ENCODE measurements around the gene COQ8A.

Gene COQ8A

DNA sequence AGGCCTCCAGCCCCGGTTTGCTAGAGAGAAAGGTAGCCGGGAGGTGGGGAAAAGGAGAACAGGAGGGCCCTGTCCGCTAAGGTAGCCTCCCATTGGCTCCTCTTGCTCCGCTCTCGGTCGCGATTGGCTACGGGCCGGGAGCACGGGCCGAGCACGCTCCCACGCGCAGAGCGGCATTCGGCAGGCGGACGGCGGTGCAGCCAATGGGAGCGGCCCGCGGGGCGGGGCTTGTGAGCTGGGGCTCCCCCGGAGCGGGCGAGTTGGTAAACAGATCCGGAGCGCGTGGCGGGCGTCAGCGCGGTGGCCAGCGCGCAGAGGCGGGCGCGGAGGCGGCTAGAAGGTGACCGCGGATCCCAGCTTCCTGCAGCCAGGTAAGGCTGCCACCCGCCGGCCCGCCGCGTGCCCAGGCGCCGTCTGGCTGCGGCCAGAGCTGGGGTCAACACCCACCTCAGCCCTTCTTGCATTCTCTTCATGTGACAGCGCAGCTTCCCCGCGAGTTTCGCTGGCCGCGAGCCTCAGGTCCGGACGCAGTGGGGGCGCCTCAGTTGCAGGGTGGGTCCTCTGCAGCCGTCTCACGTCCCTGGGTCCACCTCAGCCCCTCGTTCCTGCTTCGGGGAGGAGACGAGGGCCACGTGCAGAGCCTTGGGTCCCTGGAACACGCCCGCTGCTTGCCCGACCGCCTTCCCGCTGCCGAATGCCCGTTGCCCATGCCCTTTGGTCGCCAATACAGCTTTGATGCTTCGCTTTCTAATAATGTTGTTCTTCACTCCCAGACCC is at the start of gene COQ8A:
TSS of gene COQ8A (plus strand) at position 266 of the 777 bp plus-strand sequence. CDS start 21,092 bp downstream, outside the sequence.
- DNase-seq (ENCODE audit: low spot score): peak; percentile 99

DNA sequence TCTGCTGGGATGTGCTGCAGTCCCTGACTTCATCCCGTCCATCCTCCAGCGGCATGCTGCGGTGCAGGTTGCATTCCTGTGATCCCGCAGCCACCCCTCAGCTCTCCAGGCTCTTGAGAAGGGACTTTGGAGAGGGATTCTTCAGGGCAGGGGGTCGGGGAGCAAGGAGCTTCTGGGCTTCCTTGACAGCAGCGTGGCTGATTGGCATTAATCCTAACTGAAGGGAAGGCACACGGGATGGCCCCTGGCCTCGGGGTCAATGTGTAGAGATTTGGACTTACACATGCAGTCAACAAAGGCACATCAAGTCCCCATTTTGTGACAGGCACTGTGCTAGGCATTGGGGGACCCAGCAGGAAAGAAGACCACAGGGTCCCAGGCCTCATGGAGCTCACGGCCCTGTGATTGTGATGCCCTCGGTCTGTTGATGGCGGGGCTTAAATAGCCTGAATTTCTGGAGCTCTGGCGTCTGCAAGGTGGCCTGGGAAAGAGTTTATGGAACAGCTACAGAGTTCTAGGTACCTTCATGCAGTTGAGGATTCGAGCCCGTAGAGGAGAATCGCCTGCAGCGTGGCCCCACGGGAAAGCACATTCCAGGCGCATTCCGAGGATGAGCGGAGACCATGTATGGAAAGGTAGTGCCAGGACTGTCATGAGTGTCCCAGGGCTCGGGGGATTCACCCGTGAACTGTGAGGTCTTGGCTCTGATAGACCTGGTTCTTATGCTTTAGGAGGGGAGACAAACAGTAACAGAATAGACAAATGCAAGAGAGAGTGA is 49.6 kb upstream of the COQ8A start:
- DNase-seq (ENCODE audit: low spot score): no peak

DNA sequence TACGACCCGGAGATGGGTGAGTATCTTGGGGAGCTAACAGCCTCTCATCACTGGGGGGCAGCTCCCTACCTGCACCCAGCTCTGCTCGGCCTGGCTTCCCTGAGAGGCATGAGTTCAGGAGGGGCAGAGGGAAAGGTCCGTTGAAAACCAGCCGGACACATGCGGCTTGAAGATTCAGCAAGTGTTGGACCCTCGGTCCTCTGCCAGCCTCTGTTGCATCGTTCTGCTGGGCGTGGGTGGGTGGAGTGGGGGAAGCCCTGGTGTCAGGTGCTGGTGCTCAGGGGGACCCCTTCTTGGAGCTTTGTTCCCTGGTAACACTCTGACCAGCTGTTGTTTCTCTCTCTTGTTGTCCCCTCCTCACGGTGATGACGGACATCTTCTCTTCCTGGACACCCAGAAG is 48.7 kb upstream of the COQ8A start:
- DNase-seq (ENCODE audit: low spot score): no peak

DNA sequence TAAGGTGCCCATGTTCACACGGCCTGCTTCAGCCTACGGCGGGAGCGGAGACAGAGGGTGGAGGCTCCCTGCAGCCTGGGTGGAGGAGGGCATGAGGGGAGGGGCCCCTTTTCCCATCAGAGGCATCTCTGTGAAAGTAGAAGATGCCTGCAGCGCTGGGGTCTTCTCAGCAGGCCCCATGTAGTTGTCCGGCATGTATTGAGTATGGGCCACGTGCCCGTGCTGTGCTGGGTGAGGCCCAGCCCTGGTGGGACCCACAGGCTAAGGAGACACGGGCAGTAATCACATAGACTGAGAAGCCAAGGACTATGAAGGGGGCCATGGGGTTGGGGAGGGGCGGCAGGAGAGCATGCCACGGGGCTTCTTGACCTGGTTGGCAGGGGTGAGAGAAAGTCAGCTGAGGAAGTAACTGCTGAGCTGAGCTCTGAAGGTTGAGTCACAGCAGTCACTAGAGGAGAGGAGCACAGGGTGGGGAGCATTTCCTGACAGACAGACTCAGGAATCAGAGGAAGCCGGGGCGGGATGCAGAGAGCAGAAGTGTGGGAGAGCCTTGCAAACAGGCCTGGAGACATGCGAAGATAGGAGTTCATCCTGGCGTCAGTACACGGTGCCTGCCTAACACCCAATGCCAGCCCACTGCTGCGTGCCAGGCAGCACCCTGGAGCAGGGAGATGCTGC is 48.1 kb upstream of the COQ8A start:
- no peak for DNase-seq (ENCODE audit: low spot score)

DNA sequence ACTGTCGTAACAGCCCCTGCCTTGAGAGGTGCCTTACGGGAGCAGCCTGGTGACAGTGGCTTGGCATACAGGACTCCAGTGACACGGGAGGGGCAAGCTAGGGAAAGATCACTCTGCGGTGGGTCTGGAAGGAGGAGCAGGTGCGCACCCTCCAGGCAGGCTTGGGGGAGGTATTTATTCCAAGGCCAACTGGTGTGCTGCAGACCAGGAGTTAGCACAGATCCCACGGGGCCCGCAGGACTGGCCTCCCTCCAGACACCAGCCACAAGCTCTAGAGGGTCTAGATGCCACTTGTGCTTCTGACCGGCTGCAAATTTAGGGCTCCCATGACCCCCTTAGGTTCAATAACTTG is 47.6 kb upstream of the COQ8A start:
- no peak for DNase-seq (ENCODE audit: low spot score)

DNA sequence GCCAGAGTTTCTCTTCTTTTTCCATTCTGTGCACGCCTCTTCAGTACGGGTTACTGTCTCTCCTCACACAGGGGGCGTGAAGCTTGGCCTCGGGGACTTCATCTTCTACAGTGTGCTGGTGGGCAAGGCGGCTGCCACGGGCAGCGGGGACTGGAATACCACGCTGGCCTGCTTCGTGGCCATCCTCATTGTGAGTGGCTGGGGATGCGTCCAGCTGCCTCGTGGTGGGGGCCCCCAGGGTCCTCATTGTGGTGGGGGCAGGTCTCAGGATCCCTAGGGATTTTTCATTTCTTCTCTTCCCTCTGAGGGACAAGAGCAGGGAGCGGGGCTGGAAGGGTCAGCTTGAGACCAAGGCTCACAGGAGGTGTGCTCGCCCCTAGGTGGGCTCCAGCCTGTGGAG is 46.2 kb upstream of the COQ8A start:
- DNase-seq (ENCODE audit: low spot score): no peak

DNA sequence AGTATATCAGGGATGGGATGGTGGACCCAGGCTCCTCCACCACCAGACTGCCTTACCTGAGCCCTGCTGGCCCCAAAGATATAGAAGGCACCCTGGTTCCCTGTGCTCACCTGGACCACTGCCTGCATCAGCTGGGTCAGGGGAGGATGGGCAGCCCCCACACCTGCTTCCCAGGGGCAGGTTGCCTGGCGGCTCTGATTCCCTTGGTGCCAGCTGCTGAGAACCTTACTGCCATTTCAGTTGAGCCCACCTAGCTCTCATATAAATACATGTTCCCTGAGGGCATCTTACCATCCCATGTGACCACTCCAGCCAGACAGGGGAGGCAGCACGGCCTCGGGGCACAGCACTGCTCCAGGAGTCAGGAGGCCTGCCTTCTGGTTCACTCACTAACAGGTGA is 45.3 kb upstream of the COQ8A start:
- DNase-seq (ENCODE audit: low spot score): no peak

DNA sequence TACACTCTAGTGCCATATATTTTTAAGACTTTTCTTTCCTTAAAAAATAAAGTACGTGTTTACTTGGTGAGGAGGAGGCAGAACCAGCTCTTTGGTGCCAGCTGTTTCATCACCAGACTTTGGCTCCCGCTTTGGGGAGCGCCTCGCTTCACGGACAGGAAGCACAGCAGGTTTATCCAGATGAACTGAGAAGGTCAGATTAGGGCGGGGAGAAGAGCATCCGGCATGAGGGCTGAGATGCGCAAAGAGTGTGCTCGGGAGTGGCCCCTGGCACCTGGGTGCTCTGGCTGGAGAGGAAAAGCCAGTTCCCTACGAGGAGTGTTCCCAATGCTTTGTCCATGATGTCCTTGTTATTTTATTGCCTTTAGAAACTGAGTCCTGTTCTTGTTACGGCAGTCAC is 44.5 kb upstream of the COQ8A start:
- DNase-seq (ENCODE audit: low spot score): no peak

DNA sequence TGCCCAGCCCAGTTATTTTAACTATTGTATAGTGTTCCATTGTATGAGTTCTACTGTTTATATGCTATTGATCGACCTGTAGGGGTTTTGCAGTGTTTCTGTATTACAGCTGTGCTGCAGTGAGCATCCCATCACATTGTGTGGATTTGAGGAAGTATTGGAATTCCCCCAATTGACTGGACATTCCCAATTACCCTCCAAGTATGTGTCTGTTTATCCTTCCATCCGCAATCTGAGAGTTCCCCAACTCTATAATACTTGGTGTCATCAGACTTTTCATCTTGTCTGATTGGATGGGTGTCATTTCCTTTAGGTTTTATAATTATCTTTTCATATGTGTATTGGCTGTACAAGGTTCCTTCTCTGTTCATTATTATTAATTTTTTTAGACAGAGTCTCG is 41.8 kb upstream of the COQ8A start:
- DNase-seq (ENCODE audit: low spot score): no peak

DNA sequence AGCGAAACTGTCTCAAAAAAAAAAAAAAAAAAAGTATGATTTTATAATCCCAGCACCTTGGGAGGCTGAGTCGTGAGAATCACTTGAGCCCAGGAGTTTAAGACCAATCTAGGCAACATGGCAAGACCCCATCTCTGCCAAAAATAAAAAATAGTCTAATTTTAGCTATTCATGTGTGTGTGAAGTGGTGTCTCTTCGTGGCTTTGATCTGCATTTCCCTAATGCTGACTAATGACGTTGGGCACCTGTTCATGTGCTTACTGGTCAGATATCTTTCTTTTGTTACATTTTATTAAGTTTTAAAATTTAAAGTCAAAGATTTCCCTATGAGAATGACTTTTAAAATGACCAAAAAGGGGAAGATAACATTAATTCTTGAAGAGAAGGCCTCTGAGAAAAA is 38.7 kb upstream of the COQ8A start:
- no peak for DNase-seq (ENCODE audit: low spot score)

DNA sequence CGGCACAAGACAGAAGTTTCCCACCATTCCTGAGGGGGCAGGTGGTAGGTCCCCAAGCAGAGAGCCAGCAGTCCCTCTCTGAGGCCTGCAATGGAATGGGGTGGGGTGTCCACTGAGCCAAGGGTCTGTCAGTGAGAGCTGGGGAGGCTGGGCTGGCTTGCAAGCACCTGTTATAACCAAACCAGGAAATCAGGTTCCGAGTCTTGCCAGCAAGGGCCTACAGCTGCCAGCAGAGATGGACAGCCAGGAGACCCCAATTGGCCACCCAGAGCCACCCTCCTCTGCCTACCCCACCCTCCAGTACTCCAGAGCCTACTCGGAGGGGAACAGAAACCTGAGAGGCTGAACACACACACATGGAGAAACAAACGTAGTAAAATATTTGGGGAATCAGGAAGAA is 37.5 kb upstream of the COQ8A start:
- DNase-seq (ENCODE audit: low spot score): no peak

DNA sequence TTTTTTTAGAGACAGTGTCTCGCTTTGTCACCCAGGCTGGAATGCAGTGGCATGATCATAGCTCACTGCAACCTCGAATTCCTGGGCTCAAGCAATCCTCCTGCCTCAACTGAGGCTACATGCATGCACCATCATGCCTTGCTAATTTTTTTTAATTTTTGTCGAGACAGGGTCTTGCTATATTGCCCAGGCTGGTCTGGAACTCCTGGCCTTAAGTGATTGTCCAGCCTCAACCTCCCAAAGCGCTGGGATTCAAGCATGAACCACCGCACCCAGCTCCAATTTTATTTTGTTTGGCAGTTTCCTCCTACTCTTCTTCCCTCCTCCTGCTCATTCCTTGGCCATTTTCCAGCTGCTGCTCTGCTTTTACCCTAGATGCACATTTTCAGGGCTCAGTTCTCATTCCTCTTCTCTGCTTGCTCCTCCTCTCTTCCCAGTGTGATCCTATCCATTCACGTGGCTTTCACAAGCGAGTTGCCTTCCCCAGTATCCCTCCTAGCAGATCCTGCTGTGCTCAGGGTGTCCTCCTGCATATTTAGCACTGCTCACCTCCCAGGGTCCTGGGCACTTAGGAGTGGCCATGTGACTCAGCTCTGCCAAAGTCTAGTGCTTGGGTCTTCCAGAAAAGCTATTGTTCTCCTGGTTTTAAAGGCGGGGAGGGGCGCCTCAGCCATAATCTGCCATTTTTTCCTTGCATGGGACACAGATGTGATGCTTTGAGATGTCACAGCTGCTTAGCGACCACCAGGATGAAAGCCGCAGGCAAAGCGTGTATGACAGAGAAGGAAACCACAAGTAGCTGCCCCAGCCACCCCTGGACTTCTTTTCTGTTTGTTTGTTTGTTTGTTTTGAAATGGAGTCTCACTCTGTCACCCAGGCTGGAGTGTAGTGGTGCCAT is 36.0 kb upstream of the COQ8A start:
- DNase-seq (ENCODE audit: low spot score): no peak

DNA sequence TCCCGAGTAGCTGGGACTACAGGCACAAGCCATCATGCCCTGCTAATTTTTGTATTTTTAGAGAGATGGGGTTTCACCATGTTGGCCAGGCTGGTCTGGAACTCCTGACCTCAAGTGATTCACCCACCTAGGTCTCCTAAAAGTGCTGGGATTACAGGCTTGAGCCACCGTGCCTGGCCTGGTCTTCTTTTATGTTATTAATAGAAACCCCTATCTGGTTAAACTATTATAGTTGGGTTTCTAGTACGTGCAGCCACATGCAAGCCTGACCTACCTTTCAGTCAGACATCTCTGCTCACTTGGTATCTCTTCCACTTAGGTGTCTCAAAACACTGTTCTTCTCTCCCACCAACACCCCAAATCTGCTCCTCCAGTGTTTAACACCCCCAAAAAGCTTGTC is 35.3 kb upstream of the COQ8A start:
- no peak for DNase-seq (ENCODE audit: low spot score)

DNA sequence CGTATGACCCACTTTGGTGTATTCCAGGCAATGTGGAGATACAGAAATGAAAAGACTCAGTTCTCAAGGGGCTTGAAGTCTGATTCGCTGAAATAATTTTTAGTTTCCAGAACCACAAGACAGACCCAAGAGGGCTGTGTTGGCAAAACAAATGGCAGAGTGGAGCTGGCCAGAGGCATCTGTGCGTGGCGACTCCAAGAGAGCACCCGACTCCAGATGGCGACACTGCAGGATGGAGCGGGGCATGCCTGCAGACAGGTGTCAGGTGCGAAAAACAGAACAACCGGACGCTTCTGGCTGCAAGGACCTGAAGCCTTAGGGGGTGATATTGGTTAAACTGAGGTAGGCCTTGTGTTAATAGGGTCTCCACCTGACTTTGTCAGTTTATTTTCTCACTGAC is 31.7 kb upstream of the COQ8A start:
- no peak for DNase-seq (ENCODE audit: low spot score)

DNA sequence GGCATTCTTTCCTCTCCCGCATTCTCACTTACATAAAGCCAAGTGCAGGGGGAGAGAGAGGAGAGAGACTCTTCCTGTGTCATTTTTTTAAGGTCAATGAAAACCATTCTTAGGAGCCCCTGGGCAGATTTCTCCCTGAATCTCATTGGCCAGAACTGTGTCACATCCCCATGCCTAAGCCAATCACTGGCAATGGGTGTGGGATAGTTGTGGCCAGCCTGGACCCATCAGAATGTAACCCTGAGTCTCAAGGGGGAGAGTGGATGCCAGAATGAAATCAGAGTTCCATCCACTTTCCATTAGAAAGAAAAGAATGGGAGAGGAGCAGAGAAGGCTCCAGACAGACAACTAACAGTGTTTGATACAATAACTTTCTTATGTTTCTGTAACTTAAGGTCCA is 31.2 kb upstream of the COQ8A start:
- no peak for DNase-seq (ENCODE audit: low spot score)

DNA sequence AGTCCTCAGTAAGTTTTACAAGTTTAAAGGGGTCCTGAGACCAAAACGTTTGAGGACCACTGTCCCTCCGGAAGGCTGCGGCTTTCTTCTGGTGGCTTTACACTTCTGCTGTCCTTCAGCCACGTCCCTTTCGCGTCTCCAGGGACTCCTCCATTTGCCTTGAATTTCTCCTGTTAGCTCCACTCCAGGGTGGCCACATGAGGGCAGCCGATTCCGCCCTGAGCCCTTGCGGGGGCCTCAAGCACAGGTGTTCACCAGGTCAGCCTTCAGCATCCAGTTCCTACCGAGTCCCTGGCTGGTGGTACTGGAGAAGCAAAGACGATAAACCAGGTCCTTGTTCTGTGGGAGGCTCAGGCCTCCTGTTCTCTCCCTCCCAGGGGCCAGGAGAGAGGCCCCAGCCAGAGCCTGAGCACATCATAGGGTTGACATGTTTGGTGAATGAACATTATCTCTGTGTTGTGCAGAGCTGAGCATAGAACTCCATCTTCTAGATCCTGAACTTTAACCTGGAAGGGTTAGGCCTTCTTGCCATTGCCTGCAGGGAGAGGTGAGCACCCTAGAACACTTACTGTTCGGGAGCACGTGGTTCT is 27.4 kb upstream of the COQ8A start:
- peak; percentile 66 for DNase-seq (ENCODE audit: low spot score)

DNA sequence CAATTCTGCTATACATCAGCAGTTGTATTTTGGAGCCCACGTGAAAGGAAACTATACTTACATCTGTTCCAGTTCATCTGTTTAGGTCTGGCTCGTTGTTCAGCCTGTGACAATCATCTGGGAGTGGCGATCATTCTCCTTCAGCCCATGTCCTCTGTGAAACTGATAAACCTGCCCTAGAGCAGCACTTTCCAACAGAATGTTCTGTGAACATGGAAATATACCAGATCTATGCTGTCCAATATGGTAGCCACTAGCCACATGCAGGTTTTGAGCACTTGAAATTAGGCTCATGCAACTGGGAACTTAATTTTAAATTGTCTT is 24.5 kb upstream of the COQ8A start:
- DNase-seq (ENCODE audit: low spot score): no peak

DNA sequence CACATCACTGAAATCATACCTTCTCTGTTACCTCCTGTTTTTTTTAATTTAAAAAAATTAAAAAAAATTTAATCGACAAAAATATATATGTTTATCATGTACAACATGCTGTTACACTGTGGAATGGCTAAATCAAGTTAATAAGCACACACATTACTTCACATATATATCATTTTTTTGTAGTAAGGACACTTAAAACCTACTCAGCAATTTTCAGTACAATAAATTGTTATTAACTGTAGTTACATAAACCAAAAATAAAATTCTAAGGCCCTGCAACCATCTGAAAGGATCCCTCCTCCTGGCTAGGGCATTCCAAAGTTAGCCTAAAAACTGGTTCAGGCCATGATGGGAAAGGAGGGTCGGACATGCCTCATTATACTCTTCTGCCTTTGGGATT is 23.6 kb upstream of the COQ8A start:
- no peak for DNase-seq (ENCODE audit: low spot score)

DNA sequence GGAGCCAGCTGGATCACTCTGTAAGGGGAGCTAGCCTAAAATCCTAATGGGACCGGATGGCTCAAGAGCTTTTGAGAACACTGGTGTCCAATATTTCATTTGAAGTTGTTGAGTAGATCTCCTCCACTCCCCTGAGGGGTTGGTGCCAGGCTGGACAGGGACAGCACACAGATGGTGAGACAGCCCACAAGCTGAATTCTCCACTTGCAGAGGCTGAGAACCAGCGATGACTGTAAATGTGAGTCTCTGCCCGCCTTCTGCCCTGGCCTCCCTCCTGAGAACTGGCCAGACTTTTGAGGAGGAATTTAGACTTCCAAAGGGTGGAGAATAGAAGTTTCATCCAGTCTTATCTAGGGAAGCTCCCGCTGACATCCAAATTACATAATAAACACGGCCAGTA is 20.5 kb upstream of the COQ8A start:
- no peak for DNase-seq (ENCODE audit: low spot score)

DNA sequence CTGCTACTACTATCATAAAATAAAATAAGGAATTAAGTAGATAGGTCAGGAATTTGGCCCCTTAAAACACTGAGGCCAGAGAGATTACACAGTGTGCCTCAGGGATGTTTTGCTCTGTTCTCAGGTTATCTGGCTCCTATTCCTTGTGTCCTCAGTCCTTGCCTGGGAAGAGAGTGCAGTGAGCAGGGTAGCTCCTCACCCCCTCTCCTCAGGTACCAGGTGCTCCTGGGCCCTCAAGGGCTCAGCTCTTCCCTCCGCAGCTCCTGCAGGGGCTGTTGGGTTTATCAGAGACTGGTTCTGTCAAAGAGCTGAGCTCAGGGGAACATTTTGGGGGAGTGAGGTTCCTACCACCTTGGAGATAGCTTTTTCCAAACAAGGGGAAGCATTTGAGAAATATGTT is 20.1 kb upstream of the COQ8A start:
- no peak for DNase-seq (ENCODE audit: low spot score)

DNA sequence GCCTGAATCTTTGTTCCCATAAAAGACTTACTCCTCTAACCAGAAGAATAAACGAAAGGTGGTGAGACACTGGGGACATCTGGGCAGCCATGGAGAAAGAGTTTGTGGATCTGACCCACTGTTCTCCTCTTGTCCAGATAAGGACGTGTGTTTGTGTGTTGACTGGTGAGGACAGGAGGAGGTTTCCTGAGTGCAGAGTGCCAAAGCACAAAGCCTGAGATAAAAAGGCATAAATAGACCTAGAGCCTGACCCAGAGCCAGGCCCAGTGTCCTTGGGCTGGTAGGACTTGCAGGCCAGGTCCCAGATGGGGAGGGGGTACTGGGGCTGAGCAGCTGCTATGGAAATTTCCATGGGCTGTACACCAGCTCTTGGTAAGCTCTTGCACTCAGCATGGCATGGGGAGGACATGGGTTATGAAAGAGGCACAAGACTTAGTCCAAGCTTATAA is 19.6 kb upstream of the COQ8A start:
- no peak for DNase-seq (ENCODE audit: low spot score)

DNA sequence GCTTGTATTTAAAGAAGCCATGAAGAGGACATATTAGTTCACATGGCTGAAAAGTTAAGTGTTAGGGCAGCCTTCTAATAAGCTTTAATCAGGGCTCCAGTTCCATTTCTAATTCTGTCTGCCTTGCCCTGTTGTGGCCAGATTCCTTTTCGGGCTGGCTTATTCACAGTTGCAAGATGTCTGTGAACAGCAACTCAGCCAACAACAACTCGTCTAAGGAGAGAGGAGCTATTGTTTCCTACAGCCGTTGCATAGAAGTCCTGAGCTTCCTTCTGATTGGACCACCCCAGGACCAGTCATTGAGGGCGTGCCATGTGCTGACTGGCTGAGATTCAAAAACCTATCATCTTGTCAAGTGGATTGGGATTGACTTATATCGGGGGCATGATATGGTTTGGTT is 18.6 kb upstream of the COQ8A start:
- DNase-seq (ENCODE audit: low spot score): no peak

Data from germinal center (tissue), 1 donor.